Head of caudate nucleus (tissue), 42 donors: Measurements from ENCODE around the gene MLNR.

Source experiments
- DNase-seq, 42 donors: peaks; one replicate each; pipeline versions ENCODE4 v3.0.0 to v3.0.0-alpha.2; 2020 to 2021; ENCODE audit warnings: mixed read lengths in 7 of 42
- intact Hi-C: fragments of 100-400 bp; cut with DNase I; formaldehyde crosslinking; loops from one replicate; pipeline ENCODE4 v1.15.0; 2022

The MLNR gene

DNA sequence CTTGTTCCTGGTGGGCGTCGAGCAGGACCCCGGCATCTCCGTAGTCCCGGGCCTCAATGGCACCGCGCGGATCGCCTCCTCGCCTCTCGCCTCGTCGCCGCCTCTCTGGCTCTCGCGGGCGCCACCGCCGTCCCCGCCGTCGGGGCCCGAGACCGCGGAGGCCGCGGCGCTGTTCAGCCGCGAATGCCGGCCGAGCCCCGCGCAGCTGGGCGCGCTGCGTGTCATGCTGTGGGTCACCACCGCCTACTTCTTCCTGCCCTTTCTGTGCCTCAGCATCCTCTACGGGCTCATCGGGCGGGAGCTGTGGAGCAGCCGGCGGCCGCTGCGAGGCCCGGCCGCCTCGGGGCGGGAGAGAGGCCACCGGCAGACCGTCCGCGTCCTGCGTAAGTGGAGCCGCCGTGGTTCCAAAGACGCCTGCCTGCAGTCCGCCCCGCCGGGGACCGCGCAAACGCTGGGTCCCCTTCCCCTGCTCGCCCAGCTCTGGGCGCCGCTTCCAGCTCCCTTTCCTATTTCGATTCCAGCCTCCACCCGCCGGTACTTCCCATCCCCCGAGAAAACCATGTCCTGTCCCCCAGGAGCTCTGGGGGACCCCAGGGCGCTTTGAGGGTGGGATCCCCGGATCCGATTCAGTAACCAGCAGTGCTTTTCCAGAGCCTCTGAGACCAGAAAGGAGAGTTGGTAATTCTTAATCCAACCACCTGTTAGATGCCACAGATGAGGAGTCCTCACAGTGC lies 885 bp downstream of the MLNR start:
- DNase-seq, result peak in 1 of 42 donors; percentile 27
- intact Hi-C loops, result no loop called here

DNA sequence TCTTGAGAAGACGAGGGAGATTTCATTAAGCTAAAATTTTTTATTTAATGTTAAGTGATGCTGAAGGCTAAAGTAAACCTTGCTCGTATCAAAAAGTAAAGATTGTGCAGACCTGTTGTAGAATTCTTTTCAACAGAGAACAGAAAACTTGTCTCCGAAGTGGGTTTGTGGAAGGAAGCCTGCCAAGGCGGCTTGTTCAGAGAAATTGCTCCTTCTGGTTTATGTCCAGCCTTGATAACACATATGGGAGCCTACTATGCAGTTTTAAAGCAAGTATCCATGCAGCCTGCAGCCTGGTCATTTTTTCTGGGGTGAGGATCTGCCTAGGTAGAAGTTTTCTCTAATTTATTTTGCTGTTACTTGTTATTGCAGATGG lies 1.4 kb downstream of the MLNR start:
- DNase-seq, result peak in 1 of 42 donors; percentile 18

DNA sequence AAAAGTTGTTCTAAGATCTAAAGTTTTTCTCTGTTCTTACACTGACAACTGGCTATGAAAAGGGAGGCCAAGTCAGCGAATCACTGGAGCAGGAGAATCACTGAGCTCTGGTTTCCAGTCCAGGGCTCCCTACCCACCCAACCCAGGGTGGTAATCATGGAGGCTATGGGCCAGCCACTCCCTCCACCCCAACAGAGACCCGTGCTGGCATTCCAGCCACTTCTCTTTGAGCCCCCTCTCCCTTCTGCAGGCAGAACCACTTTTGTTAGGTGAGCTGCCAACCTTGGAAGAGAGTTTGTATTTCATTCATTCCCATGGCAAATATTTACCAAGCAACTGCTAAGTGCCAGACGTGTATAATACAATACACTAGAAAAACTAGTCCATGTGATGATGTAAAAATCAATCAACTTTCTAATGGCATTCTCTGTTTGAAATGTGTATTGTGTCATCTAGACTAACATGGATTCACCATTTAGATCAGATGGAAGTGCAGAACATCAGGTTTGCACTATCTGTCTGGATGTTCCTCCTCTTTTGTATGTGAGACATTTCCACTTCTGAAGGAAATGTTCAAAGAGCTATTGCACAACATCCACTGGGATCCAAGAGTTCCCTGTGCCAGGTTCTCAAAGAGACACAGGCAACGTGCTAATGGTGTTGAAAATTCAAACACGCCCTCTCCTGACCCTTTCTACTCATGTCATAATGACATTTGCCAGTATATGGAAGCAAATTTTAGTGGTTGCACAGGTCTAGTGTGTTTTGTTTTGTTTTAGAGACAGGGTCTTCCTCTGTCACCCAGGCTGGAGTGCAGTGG lies 5.3 kb downstream of the MLNR start:
- DNase-seq, result peak in 1 of 42 donors; percentile 17
- intact Hi-C loops, result no loop called here

More for the DNA sequence above, 1.4 kb downstream of the MLNR start:
- intact Hi-C loops, result no loop called here

DNA sequence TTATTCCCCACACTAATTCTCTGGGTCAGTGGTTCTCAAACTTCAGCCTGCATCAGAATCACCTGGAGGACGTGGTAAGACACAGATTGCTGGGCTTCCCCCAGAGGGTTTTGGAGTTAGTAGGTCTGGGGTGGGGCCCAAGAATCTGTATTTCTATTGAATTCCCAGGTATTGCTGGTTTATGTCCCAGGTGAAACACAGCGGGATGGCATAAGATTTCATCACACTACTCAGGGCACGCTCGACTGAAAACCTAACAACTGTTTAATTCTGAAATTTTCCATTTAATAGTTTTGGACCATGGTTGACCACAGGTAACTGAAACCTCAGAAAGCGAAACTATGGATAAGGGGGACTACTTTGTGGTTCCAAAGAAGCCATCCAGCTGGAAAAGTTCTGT lies 6.5 kb downstream of the MLNR start:
- intact Hi-C loops, result no loop called here
- DNase-seq, result peak in 1 of 42 donors; percentile 15

DNA sequence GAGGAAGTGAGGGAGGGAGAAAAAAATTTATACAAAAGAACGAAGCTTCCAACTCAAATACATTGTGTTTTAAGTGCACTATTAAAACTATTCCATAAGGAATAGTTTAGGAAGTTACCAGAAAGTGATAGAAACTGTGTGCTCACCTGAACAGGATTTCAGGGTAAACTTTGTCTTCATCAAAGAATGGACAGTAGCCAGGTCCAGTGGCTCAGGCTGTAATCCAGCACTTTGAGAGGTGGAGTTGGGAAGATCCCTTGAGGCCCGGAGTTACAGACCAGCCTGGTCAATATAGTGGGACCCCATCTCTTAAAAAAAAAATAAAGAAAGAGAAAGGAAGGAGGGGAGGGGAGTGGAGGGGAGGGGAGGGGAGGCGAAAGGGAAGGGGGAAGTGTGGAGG lies 14.6 kb downstream of the MLNR start:
- DNase-seq, result no peak
- intact Hi-C loops, result no loop called here

DNA sequence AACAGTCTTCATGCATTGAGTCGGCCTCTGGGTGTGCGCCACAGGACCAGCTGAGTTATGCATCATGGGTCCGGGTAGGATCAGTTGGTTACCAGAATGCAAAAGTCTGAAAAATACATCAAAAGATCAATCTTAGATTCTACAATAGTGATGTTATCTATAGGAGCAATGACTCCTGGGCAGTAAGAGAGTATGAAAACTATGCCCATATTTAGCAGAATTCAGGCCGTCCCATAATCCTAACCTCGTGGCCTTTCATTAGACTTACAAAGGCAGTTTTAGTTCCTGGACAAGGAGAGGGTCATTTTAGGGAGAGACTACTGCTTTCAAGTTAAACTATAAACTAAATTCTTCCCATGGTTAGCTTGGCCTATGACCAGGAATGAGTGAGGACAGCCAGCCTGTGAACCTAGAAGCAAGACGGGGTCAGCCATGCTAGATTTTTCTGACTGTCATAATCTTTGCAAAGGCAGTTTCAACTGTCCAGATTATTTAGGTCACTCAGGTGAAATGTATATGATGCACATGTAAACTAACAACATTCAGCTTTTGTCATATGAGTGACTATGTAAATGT lies 15.8 kb downstream of the MLNR start:
- intact Hi-C loops, result no loop called here
- DNase-seq, result no peak

DNA sequence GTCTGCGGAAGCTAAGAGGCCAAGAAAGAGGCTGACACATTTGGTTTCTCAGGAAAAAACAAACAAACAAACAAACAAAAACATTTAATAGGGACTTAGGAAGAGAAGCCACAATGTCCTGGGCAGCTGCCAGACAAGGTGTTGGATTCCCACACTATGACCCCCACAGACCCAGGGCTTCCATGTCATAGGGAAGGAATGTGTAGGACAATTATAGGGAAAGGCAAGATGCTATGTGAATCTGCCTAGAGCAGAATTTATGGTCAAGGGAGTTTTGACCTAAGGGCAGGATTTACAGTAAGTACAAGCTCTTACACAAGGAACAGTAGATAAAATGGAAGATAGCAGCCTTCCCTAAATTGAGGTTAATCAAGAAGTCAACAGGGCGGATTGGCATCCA lies 18.5 kb downstream of the MLNR start:
- intact Hi-C loops, result no loop called here

DNA sequence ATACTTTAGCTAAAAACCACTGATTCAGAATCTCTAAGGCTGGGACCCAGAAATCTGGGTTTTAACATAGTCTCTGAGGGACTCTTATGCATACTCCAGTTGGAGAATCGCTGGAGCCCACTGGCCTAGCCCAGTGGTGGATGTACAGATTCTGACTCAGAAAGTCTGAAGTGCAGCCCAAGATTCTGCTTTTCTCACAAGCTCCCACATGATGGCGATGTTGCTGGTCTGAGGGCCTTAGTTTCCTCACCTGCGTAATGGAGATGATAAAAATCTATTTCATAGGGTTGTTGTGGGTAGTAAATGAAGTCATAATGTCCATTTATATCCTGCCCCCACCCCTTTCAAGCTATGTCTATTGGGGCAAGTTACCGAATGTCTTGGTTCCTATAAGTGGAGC lies 19.9 kb downstream of the MLNR start:
- peak in 1 of 42 donors; percentile 36 for DNase-seq
- intact Hi-C loops, result no loop called here

More for the DNA sequence above, 18.5 kb downstream of the MLNR start:
- no peak for DNase-seq

DNA sequence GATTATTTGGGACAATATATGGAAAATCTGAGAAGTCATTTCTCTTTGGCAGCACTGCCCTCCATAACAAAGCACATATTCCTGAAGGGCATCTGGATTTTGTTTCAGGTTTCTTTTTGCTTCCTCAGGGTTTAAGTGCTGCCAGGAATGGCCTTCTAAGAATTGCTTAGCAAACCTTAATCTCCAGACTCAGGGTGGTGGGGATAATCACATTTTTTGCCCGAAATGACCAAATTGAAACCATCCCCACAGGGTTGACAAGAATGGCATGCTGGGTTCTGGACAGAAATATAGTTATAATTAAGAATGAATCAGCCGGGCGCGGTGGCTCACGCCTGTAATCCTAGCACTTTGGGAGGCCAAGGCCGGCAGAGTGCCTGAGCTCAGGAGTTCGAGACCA lies 21.2 kb downstream of the MLNR start:
- intact Hi-C loops, result no loop called here

DNA sequence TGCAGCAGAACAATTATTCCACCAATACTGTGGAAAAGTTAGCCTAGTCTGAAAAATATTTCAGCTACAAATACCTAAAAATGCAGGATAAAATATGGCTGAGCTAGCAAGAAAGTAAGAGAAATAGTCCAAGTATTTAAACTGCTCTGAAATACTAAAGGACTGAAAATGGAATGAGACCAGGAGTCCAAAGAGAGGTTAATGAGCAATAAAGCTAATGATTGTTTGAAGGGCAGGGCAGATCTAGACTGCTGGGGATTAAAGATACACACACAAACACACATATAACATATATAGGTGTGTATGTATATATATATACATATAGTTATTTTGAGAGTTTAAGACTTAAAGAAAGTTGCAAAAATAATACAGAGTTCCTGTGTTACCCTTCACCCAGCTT lies 25.0 kb downstream of the MLNR start:
- DNase-seq, result no peak
- intact Hi-C loops, result no loop called here

More for the DNA sequence above, 21.2 kb downstream of the MLNR start:
- no peak for DNase-seq

DNA sequence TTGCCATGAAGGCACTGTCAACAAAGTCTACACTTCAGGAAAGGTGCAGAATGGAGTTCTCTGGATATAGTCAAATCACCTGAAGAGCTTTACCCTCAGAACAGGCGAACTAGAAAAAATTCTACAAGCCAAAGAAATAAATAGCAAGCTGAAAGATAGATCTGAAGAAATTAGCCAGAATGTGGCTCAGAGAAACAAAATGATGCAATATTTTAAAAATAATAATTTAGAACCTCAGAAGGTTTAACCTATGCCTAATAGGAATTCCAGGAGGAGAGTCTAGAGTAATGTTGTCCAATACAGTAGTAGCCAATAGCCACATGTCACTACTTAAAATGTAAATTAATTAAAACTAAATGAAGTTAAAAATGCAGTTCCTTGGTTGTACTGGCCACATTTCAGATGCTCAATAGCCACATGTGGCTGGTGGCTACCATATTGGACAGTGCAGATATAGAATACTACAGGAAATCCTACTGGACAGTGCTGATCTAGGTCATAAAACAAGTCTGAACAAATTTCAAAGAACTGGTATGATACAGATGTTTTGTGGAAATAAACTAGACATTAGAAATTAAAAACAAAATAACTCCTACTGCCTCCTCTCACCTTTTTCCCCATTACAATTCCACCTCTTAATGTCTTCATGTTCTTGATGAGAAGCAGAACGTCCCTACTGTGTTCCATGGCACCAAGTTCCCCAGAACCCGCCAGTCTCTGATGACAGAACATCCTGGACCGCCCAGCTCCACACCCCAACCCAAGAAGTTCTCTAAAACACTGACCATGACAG lies 26.9 kb downstream of the MLNR start:
- intact Hi-C loops, result no loop called here
- DNase-seq, result peak in 2 of 42 donors; percentile 9 to 13

DNA sequence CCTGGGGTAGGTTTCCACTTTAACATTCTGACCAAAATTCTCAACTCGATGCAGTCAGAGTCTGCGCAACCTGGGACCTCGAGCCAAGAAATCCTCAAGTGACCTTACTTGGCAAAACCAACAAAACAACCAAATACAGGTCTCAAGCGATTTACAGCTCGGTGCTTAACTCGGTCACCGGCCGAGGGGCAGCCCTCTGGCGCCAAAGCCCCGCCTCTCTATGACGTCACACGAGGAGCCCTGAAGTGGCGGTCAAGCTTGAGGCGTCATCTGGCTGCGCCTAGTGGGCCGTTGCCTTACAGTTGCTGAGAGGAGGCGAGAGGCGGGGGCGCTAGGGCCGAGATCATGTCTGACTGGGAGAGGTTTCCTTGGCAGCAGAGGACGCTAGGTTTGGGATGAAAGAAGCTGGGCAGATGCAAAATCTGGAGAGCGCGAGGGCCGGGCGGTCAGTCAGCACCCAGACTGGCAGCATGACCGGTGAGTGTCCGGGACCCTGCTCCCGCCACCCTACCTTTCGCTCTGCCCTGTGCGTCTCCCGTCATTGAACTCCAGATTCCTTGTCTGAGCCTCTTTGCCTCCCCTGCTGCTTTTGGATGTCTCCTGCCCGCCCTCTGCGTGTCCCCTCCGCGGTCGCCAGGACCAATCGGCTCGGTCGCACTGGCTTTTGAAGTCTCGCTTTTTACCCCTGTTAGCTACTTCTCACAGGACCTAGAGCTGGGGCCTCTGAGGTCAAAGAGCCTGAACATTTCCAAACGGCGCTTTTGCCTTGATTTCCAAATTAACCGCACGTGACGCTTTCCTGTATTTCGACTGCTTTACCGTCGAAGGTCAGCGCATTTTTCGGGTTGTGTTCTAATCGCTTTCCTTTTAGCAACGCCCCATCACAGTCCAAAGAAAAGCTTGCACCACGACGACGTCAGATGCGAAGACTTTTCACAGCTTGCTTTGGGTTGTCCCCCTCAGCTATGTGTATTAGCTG lies 27.8 kb downstream of the MLNR start, which contains the start of gene CDADC1:
Gene CDADC1 (plus strand): TSS at position 283 of the 979 bp plus-strand sequence. CDS start 113 bp downstream, at position 396.
- intact Hi-C loops, result no loop called here
- DNase-seq, result peak; percentile 93 to 98 (median 96)

DNA sequence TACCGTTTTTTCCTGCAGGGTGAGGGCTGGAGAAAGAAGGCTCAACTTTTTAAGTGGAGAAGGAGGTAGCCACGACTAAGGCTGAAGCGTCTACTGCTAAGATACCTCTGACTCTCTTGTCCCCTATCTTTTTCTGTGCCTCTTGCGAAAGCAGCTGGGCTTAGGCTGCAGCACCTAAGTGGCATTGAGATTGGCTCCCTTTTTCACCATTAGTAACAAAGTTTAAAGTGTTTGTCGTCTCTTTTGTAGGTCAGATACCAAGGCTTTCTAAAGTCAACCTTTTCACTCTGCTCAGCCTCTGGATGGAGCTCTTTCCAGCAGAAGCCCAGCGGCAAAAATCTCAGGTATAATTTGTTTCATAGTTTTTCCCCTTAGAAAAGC lies 28.5 kb downstream of the MLNR start:
- intact Hi-C loops, result no loop called here

DNA sequence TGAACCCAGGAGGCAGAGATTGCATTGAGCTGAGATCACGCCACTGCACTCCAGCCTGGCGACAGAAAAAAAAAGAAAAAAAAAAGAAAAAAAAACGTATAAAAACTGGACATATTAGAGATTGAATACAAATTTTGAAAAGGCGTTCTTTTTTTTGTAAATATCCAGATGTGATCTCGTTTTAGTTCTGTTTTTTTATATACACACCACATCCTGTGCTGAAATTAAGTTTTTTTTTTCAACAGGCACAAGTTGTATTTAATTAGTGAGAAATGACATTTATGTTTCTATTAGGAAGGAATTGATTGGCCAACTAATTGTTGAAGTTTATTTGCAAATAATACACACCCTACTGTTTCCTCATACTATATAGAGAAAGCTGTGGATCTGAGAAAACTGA lies 31.2 kb downstream of the MLNR start:
- intact Hi-C loops, result no loop called here
- no peak for DNase-seq

More for the DNA sequence above, 28.5 kb downstream of the MLNR start:
- DNase-seq, result no peak

DNA sequence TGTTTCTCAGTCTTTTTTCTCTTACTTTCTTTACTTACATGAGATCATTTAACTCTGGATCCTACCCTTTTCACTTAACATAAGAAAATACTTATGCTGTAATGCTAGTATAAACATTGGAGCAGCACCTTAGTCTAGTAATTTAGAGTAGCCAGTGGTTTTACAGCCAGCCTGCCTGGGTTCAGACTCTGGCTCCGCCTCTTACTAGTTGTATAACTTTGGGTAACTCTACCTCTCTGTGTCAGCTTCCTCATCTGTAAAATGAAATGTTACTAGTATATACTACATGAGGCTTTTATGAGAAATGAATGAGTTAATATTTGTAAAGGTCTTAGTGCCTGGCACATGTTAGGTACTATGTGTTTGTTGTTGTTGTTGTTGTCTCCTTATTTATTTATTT lies 33.2 kb downstream of the MLNR start:
- DNase-seq, result no peak
- intact Hi-C loops, result no loop called here

DNA sequence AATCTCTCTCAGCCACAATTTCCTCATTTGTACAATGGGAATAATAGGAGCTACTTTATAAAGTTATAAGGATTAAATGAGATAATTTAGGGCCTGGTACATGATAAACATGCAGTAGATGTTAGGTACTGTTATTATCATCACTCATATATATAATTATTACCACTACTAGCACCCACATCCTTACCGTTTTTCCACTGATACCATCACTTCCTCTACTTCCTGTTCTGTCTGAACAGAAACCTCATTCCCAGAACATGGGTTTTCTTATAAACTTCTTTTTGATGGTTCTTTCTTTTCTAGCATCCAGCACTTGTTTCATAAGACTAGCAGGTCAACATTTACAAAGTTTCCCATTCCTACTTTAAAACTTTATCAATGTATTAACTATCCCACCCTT lies 33.9 kb downstream of the MLNR start:
- DNase-seq, result no peak
- intact Hi-C loops, result no loop called here

DNA sequence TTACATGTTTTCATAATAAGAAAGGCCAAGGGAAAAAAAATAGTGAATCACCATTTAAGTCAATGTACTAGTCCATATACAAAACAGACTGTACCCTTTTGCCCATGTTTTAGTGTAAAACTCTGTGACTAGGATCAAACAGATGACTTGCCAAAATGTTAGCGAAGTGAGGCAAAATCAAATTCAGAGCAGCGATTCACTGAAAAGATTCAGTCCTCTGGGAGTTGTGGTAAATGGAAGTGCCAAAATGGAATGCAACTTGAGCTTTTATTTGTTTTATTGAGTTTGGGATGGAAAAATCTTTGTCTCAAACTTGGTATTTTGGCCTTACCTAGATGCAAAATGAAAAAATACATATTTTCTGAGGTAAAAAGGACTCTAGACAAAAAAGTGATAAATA lies 36.7 kb downstream of the MLNR start:
- intact Hi-C loops, result no loop called here
- no peak for DNase-seq
